Suppressor macrophage treated with lipopolysaccharide for 1 hour (primary cell): ENCODE measurements around the gene C17orf78.

Source experiments
- DNase-seq, 3 donors: peaks; one replicate each; pipeline ENCODE4 v3.0.0-alpha.2; 2020 to 2022

Gene C17orf78

DNA sequence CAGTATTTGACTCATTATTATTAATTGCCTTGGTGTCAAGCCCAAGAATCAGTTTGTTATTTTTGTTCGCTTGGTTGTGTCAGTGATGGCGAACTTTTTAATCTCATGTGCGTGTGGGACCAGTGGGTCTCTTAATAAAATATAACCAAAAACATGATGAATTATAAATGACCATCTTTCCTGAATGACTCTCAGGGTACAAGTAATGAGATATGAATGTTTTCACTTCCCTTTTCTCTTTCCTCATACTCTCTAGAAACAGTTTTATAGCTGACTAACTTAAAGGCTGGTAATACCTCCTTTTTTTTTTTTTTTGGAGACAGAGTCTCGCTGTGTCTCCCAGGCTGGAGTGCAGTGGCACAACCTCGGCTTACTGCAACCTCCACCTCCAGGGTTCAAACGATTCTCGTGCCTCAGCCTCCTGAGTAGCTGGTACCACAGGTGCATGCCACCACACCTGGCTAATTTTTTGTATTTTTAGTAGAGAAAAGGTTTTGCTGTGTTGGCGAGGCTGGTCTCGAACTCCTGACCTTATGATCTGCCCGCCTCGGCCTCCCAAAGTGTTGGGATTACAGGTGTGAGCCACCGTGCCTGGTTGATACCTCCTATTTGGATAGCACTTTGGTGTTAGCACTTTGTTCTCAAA is 65.7 kb downstream of the C17orf78 start:
- DNase-seq: peak; percentile 15 to 69 (median 63)
